Mucosa of descending colon (tissue), 3 donors: ENCODE results near the gene ENTPD5. TPM values are rescaled to one million over a fixed set of nuclear protein-coding genes. Genes with fewer than 3 reads are reported as not detected.
"Not testable (repeated sequence)": the region's sequence is repeated elsewhere in the genome, so short reads cannot be mapped to it uniquely, and the experiment has no call there.

Experiments used
- ATAC-seq: fragments of 200-7000 bp; cut with Tn5 transposase; one replicate; pipeline ENCODE4 v1.9.1; 2020; ENCODE audit warnings: mild to moderate bottlenecking, moderate library complexity
- DNase-seq, 3 donors: peaks; one replicate each; pipeline ENCODE4 v3.0.0-alpha.2; 2020
- H3K36me3 ChIP-seq: fragments of 200-600 bp; one replicate; pipeline ENCODE4 v1.8.0; 2021; ENCODE audit warnings: low read depth, mild to moderate bottlenecking
- H3K4me1 ChIP-seq: fragments of 200-600 bp; one replicate; pipeline ENCODE4 v1.8.0; 2021; ENCODE audit warnings: low read depth, mild to moderate bottlenecking
- H3K4me3 ChIP-seq: fragments of 200-600 bp; one replicate; pipeline ENCODE4 v1.8.0; 2021; ENCODE audit warnings: mild to moderate bottlenecking
- H3K9me3 ChIP-seq: fragments of 200-600 bp; one replicate; pipeline ENCODE4 v1.8.0; 2021; ENCODE audit warnings: mild to moderate bottlenecking
- intact Hi-C, 2 donors: fragments of 100-400 bp; cut with DNase I in 1 of 2; cut with micrococcal nuclease in 1 of 2; formaldehyde crosslinking; loops; one replicate each; pipeline versions ENCODE4 v1.11.0 to v1.11.1; 2022; cut with DNase I, micrococcal nuclease
- total RNA-seq, 3 donors: library from RNA; stranded (reverse); fragmentation: NEBNext Ultra II Directional in 2 of 3; extraction: Animal tissue kit (Norgen Biotek cat#: 25700) in 2 of 3; gene quantifications; one replicate each; pipeline versions ENCODE4 v1.2.1 to v1.2.4, GENCODE V29; 2021 to 2023
- TF ChIP-seq, protein P1 (sequence below): fragments of 200-600 bp; IDR thresholded peaks from one replicate; pipeline ENCODE4 v1.8.0; 2022; ENCODE audit warnings: antibody characterized with exemption, mild to moderate bottlenecking
- donor health status: DM: no; HTN: no; CAD: no; lungs with moderate emphysema.
- donor health status: DM: no; HTN: no; CAD: no.
- donor health status: DM: no; HTN: yes; CAD: no.

The ENTPD5 gene
- total RNA-seq, 3 donors from 2014 or later: 79.9 to 296 (median 153) TPM

DNA sequence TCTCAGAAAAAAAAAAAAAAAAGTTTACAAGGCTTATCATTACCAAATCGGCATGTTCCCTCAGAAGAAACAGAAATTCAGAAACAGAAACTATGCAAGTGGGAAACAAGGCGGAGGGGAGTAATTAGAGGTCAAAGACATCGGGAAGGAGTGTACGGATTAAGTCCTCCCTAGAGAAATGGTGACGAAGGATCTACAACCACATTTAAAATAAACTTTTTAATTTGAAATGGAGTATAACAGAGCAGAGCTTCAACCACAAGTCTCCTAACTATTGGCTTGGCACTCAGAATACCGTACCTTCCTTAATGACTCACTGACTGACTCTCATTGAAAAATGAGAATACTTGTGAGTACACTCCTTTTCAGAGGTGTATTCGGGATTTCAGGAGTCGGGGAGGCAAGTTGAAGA is 908 bp downstream of the ENTPD5 start:
- TF ChIP-seq, protein P1, sequence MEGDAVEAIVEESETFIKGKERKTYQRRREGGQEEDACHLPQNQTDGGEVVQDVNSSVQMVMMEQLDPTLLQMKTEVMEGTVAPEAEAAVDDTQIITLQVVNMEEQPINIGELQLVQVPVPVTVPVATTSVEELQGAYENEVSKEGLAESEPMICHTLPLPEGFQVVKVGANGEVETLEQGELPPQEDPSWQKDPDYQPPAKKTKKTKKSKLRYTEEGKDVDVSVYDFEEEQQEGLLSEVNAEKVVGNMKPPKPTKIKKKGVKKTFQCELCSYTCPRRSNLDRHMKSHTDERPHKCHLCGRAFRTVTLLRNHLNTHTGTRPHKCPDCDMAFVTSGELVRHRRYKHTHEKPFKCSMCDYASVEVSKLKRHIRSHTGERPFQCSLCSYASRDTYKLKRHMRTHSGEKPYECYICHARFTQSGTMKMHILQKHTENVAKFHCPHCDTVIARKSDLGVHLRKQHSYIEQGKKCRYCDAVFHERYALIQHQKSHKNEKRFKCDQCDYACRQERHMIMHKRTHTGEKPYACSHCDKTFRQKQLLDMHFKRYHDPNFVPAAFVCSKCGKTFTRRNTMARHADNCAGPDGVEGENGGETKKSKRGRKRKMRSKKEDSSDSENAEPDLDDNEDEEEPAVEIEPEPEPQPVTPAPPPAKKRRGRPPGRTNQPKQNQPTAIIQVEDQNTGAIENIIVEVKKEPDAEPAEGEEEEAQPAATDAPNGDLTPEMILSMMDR: no peak
- DNase-seq: no peak

DNA sequence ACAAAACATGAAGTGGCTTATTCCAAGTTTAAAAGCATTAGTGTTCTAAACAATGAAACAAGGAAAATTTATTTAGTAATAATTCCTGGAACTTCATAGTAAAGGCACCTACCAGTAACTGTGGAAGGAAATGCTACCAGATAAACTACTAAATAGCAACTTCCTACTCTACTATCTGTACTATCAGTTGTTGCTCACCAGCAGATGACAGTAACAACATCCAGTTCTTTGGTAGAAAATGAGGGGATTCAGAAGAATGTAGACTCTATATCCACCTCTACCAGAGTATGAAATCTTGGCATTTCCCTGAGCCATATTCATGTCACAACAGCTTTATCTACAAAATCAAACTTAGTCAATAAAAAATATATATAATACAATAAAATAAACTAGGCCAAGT is 3.1 kb downstream of the ENTPD5 start:
- TF ChIP-seq, protein P1: no peak
- H3K9me3 ChIP-seq: no peaks in the 10 kb centered on the region
- peaks cover 9% of the 10 kb centered on the region for H3K4me1 ChIP-seq
- no peaks in the 10 kb centered on the region for H3K36me3 ChIP-seq
- ATAC-seq (no peak), DNase-seq (no peak)
- H3K4me3 ChIP-seq: no peak overlapping the region
- intact Hi-C loops: no loop called here

More for the DNA sequence above, 908 bp downstream of the ENTPD5 start:
- peaks cover 9% of the 10 kb centered on the region for H3K4me1 ChIP-seq
- ATAC-seq: peak; percentile 40
- H3K9me3 ChIP-seq: no peaks in the 10 kb centered on the region
- intact Hi-C loops: no loop called here
- H3K36me3 ChIP-seq: no peaks in the 10 kb centered on the region
- peak overlapping the region; percentile 77 for H3K4me3 ChIP-seq

DNA sequence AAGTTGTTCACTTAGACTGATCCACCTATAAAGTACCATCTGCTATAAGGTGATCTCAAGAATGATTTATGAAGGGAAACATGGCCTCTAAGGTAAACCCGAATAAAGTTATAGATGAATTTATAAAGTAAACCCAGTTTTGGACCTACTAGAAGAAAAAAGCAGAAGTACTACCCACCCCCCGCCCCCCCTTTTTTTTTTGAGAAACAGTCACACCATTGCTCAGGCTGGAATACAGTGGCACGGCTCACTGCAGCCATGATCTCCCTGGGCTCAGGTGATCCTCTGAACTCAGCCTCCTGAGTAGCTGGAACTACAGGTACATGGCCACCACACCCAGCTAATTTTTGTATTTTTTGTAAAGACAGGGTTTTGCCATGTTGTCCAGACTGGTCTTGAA is 3.9 kb downstream of the ENTPD5 start:
- TF ChIP-seq, protein P1: no peak
- Histone ChIP-seq H3K4me3 (no peak overlapping the region), H3K4me1 (peaks cover 9% of the 10 kb centered on the region), H3K36me3 (no peaks in the 10 kb centered on the region), H3K9me3 (no peaks in the 10 kb centered on the region)
- ATAC-seq (no peak), DNase-seq (no peak)
- intact Hi-C loops: no loop called here

DNA sequence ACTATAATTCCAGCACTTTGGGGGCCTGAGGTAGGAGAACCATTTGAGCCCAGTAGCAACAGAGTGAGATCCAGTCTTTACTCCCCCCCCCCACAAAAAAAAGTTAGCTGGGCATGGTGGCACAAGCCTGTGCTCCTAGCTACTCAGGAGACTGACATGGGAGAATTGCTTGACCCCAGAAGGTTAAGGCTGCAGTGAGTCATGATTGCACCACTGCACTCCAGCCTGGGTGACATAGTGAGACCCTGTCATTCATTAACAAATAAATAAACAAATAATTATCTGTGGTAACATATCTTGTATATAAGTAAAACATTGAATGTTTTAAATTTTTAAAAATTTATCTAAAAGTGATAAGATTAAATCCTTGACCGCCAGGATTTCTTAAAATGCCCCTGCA is 4.8 kb downstream of the ENTPD5 start:
- Histone ChIP-seq H3K9me3 (no peaks in the 10 kb centered on the region), H3K4me3 (no peak overlapping the region), H3K4me1 (peaks cover 4% of the 10 kb centered on the region), H3K36me3 (no peaks in the 10 kb centered on the region)
- DNase-seq (no peak), ATAC-seq (no peak)
- intact Hi-C loops: no loop called here
- TF ChIP-seq, protein P1: no peak

DNA sequence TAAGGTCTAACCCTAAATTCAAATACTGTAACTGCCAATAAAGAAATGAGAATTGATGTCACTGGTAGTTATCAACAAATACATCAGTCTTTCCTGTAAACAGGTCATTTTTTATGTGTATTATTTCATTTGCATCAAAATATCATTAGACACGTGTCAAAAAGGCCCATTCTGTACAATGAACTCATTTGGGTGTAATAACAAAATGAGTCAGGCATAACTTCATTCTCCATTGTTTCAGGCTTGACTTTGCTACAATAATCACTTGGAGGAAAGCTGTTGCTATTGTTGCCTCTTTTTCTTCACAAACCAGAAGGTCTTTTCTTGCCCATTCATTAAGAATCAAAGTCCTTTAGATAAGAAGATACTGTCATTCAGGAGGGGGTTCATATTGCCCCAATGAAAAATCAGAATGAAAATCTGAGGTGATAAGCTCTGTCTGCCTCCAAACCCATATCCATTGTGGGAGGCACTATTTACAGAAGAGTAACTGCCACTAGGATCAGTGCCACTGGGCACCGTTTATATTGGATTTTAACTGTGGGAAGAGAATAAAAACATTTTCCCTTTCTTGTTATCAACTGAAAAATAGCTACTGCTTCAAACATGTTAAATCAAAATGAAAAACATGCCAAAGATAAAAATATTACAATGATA is 10.1 kb downstream of the ENTPD5 start:
- no peak for DNase-seq
- peaks cover 4% of the 10 kb centered on the region for H3K36me3 ChIP-seq
- no peaks in the 10 kb centered on the region for H3K4me1 ChIP-seq
- TF ChIP-seq, protein P1: no peak
- peak; percentile 70 for ATAC-seq
- no peaks in the 10 kb centered on the region for H3K9me3 ChIP-seq
- H3K4me3 ChIP-seq: no peak overlapping the region
- intact Hi-C loops: no loop called here

DNA sequence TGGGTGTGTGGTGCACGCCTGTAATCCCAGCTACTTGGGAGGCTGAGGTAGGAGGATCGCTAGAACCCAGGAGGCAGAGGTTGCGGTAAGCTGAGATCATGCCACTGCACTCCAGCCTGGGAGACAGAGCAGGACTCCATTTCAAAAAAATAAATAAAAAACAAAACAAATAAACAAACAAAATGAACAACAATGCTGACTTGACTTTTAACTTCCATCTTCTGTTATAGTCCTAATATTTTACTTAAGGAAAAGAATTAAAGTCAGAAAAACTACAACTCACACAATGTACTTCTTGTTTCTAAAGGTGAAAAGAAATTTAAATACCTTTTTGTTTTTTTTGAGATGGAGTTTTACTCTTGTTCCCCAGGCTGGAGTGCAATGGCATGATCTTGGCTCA is 13.4 kb downstream of the ENTPD5 start:
- H3K4me1 ChIP-seq, DNase-seq, H3K9me3 ChIP-seq, H3K36me3 ChIP-seq, H3K4me3 ChIP-seq, ATAC-seq, intact Hi-C loops: not testable (repeated sequence)
